ENCODE measurements around the gene NOXA1.

DNA sequence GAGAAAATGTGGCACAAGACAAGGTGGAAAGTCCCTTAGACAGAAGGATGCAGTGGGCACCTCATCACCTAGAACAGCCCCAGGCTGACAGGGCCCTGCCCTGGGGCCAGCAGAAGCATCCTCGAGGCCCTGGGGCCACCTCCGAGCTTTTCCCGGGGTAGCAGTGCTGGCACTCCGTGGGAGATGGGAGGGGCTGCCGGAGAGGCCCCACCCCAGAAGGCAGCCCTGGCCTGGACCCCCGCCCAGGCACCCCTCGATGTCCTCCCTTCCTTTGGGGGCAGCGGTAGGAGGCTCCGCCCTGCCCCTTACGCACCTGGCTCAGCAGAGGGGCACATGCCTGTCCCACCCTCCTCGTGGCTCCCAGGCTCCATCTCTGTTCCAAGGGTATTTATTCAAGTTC, 53.7 kb downstream of the NOXA1 start:
- TF ChIP-seq, protein P1, sequence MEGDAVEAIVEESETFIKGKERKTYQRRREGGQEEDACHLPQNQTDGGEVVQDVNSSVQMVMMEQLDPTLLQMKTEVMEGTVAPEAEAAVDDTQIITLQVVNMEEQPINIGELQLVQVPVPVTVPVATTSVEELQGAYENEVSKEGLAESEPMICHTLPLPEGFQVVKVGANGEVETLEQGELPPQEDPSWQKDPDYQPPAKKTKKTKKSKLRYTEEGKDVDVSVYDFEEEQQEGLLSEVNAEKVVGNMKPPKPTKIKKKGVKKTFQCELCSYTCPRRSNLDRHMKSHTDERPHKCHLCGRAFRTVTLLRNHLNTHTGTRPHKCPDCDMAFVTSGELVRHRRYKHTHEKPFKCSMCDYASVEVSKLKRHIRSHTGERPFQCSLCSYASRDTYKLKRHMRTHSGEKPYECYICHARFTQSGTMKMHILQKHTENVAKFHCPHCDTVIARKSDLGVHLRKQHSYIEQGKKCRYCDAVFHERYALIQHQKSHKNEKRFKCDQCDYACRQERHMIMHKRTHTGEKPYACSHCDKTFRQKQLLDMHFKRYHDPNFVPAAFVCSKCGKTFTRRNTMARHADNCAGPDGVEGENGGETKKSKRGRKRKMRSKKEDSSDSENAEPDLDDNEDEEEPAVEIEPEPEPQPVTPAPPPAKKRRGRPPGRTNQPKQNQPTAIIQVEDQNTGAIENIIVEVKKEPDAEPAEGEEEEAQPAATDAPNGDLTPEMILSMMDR (IDR thresholded peaks at IDR 0.05) = no peak
- TF ChIP-seq POLR2A (IDR thresholded peaks at IDR 0.05) (no peak), POLR2AphosphoS5 (IDR thresholded peaks at IDR 0.05) (no peak)
